ENCODE results near the gene MSX1.

MSX1 gene

DNA sequence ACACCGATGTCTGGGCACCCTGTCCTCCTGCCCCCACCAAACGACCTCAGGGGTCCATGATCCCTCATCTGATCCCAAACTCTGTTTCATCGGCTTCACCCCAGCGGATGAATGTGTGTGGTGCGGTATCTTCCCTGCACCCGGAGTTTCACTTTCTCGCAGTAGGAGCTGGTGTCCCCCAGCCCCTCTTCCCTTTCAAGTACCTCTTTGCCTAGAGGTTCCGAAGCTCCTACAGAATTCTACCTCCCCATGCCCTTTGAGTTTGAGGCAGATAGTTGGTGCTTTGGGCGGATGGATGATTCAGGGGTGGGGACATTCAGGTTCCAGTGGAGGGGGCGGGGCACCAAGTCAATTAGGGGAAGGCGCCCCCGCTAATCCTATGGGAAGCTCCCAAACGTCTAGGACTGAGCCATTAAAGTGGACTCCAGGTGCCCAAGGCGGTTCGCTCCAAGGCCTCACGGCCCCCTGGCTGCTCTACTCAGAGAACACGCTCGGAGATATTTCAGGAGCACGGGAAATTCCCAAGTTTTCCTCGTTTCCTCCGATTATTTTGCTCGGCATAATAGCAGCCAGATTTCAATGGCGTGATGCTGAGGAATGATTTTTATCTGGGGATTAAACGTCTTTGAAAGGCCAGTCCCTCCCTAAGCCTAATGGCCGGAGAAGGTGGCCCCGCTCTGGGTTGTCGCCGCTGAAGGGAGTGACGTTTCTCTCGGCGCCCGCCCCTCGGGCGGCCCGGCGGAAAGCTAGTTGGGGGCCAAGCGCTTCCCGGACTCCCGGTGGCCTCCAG, 1.3 kb downstream of the MSX1 start:
- Histone ChIP-seq H3K4me2 (peak overlapping the region; percentile 51; the same call in 1 of the 2 replicates), H3K36me3 (ENCODE audit: insufficient read depth) (no peaks in the 10 kb centered on the region), H4K20me1 (ENCODE audit: insufficient read depth) (no peaks in the 10 kb centered on the region), H3K4me1 (ENCODE audit: low read depth, poor library complexity, severe bottlenecking) (no peaks in the 10 kb centered on the region), H3K4me3 (IDR thresholded peaks at IDR 0.05; ENCODE audit: insufficient read depth, low read depth, low read length) (no peak overlapping the region), H3K27ac (no peak overlapping the region), H3K79me2 (ENCODE audit: insufficient read depth, low read depth) (no peaks in the 10 kb centered on the region), H3K9ac (no peak overlapping the region), H3K27me3 (ENCODE audit: insufficient read depth, low read depth) (peaks cover 10% of the 10 kb centered on the region), H2AFZ (ENCODE audit: low read depth) (no peak overlapping the region; the same call in 1 of the 2 replicates)
- TF ChIP-seq CTCF (conservative IDR thresholded peaks at IDR 0.05; ENCODE audit: low read depth, low read length) = no peak

GRCh38 chr4:4861390-4862018, 2.0 kb downstream of the MSX1 start:
- Histone ChIP-seq H2AFZ (ENCODE audit: low read depth) (no peak overlapping the region), H3K36me3 (ENCODE audit: insufficient read depth) (no peaks in the 10 kb centered on the region), H3K27me3 (ENCODE audit: insufficient read depth, low read depth) (peaks cover 4% of the 10 kb centered on the region), H3K27ac (no peak overlapping the region), H4K20me1 (ENCODE audit: insufficient read depth) (no peaks in the 10 kb centered on the region), H3K4me2 (no peak overlapping the region; the same call in 1 of the 2 replicates), H3K4me1 (ENCODE audit: low read depth, poor library complexity, severe bottlenecking) (no peaks in the 10 kb centered on the region), H3K79me2 (ENCODE audit: insufficient read depth, low read depth) (no peaks in the 10 kb centered on the region), H3K9ac (no peak overlapping the region), H3K4me3 (IDR thresholded peaks at IDR 0.05; ENCODE audit: insufficient read depth, low read depth, low read length) (no peak overlapping the region)
- no peak for TF ChIP-seq CTCF (conservative IDR thresholded peaks at IDR 0.05; ENCODE audit: low read depth, low read length)

- no peaks in the 10 kb centered on the region for H3K4me1 ChIP-seq (ENCODE audit: low read depth, poor library complexity, severe bottlenecking)
Observed at GRCh38 chr4:4862071-4862551, 2.6 kb downstream of the MSX1 start.

More at GRCh38 chr4:4862071-4862551, 2.6 kb downstream of the MSX1 start:
- Histone ChIP-seq H3K79me2 (ENCODE audit: insufficient read depth, low read depth) (no peaks in the 10 kb centered on the region), H3K36me3 (ENCODE audit: insufficient read depth) (no peaks in the 10 kb centered on the region), H3K4me2 (no peak overlapping the region), H4K20me1 (ENCODE audit: insufficient read depth) (no peaks in the 10 kb centered on the region), H3K4me3 (IDR thresholded peaks at IDR 0.05; ENCODE audit: insufficient read depth, low read depth, low read length) (no peak overlapping the region), H3K9ac (no peak overlapping the region), H3K27me3 (ENCODE audit: insufficient read depth, low read depth) (peaks cover 2% of the 10 kb centered on the region; the same call in 1 of the 2 replicates), H3K27ac (no peak overlapping the region), H2AFZ (ENCODE audit: low read depth) (no peak overlapping the region)
- TF ChIP-seq CTCF (conservative IDR thresholded peaks at IDR 0.05; ENCODE audit: low read depth, low read length) = no peak
